HepG2 (cell line): ENCODE data around the gene ZNF217. TPM values are rescaled to one million over a fixed set of nuclear protein-coding genes. Genes with fewer than 3 reads are reported as not detected.

Experiments used
- DMTF1 ChIP-seq: sonication (generic); formaldehyde crosslinking; IDR thresholded peaks from 2 replicates; pipeline ENCODE4 v1.4.0; 2020; ENCODE audit warnings: mild to moderate bottlenecking, missing genetic modification reagents
- FOSL2 ChIP-seq: sonication (generic); formaldehyde crosslinking; IDR thresholded peaks from 2 replicates; pipeline ENCODE4 v1.4.0; 2020; ENCODE audit warnings: missing genetic modification reagents
- FOXO1 ChIP-seq: sonication (generic); formaldehyde crosslinking; IDR thresholded peaks from 2 replicates; pipeline ENCODE4 v1.4.0; 2020; ENCODE audit warnings: missing genetic modification reagents
- GLI4 ChIP-seq: sonication (generic); formaldehyde crosslinking; IDR thresholded peaks from 2 replicates; pipeline ENCODE4 v1.5.1; 2020; ENCODE audit warnings: missing genetic modification reagents, mild to moderate bottlenecking, moderate library complexity, borderline replicate concordance
- KAT2B ChIP-seq: fragments of 150-350 bp; IDR thresholded peaks from 2 replicates; pipeline ENCODE4 v1.6.1; 2014; ENCODE audit warnings: low read depth, low read length, borderline replicate concordance
- KDM1A ChIP-seq: IDR thresholded peaks from 2 replicates; pipeline ENCODE4 v1.6.1; 2016; ENCODE audit warnings: missing compliant biosample characterization
- NAIF1 ChIP-seq: sonication (generic); formaldehyde crosslinking; IDR thresholded peaks from 2 replicates; pipeline ENCODE4 v1.5.0; 2020; ENCODE audit warnings: mild to moderate bottlenecking, missing genetic modification reagents, borderline replicate concordance
- NFYC ChIP-seq: IDR thresholded peaks from 2 replicates; pipeline ENCODE4 v1.6.1; 2016; ENCODE audit warnings: missing genetic modification reagents, missing compliant biosample characterization
- TCF12 ChIP-seq, 2 experiments: fragments of 450-650 bp in 1 of 2; sonication (generic) in 1 of 2; formaldehyde crosslinking in 1 of 2; IDR thresholded peaks; 2 replicates each; pipeline versions ENCODE4 v1.6.1 to v1.8.0; 2017 to 2022; ENCODE audit warnings: antibody characterized with exemption in 1 of 2, mild to moderate bottlenecking in 1 of 2, missing genetic modification reagents in 1 of 2, moderate library complexity in 1 of 2
- TFDP2 ChIP-seq: sonication (generic); formaldehyde crosslinking; IDR thresholded peaks from 2 replicates; pipeline ENCODE4 v1.4.0; 2020; ENCODE audit warnings: missing genetic modification reagents
- ZBTB25 ChIP-seq: IDR thresholded peaks from 2 replicates; pipeline ENCODE4 v1.6.1; 2018; ENCODE audit warnings: missing genetic modification reagents
- ZNF318 ChIP-seq: sonication (generic); formaldehyde crosslinking; IDR thresholded peaks from 2 replicates; pipeline ENCODE4 v1.4.0; 2020; ENCODE audit warnings: mild to moderate bottlenecking, missing genetic modification reagents
- ZNF589 ChIP-seq: sonication (generic); formaldehyde crosslinking; conservative IDR thresholded peaks from 2 replicates; pipeline ENCODE4 v1.8.0; 2022; ENCODE audit warnings: mild to moderate bottlenecking, moderate library complexity, missing genetic modification reagents
- ZNF746 ChIP-seq: sonication (generic); formaldehyde crosslinking; IDR thresholded peaks from 2 replicates; pipeline ENCODE4 v1.8.0; 2022; ENCODE audit warnings: mild to moderate bottlenecking, missing genetic modification reagents
- ZNF773 ChIP-seq: sonication (generic); formaldehyde crosslinking; IDR thresholded peaks from 2 replicates; pipeline ENCODE4 v1.4.0; 2020; ENCODE audit warnings: missing genetic modification reagents, borderline replicate concordance
- polyA plus RNA-seq, 8 experiments: library from polyadenylated mRNA; depleted of rRNA in 3 of 8; stranded (reverse) in 7 of 8; unstranded in 1 of 8; fragments of >200 nt; fragmentation: Illumina TruSeq in 4 of 8; extraction: Trizol in 4 of 8; gene quantifications; 2 replicates each; pipeline versions ENCODE4 v1.2.1 to v1.2.3, GENCODE V29; 2011 to 2016; ENCODE audit warnings: low read depth in 4 of 8, missing spikeins in 1 of 8, mixed read lengths in 1 of 8; ENCODE audit not compliant: insufficient read depth in 1 of 8
- total RNA-seq, 5 experiments: library from RNA; depleted of rRNA; stranded (reverse); fragments of >200 nt; fragmentation: Illumina TruSeq; extraction: Trizol; gene quantifications; 2 replicates each; pipeline ENCODE4 v1.2.3, GENCODE V29; 2016; ENCODE audit warnings: low read depth in 1 of 5

The ZNF217 gene
- total and polyA plus RNA-seq, 2 of the 13 experiments (the other 11 are each of a cell fraction or from before 2014, with no cell fraction given): 22.3 to 29.8 TPM

GRCh38 chr20:53594068-53595017 is 704 bp upstream of the ZNF217 start (continued):
- TF ChIP-seq ZNF318 (CRISPR knock-in tag) (no peak), FOXO1 (CRISPR knock-in tag) (peak; percentile 73), TFDP2 (CRISPR knock-in tag) (peak; percentile 55; the same call in 1 of the 2 replicates), KDM1A (CRISPR knock-in tag) (no peak), ZNF773 (CRISPR knock-in tag) (no peak), NFYC (CRISPR knock-in tag) (no peak), GLI4 (CRISPR knock-in tag) (no peak), TCF12 (IDR thresholded peaks at IDR 0.05) (no peak), TCF12 (CRISPR knock-in tag; IDR thresholded peaks at IDR 0.05) (peak; percentile 52; the same call in 1 of the 2 replicates), ZNF746 (CRISPR knock-in tag) (peak; percentile 77), KAT2B (no peak), ZBTB25 (CRISPR knock-in tag) (0 out of 2 replicates have a peak, but pooled peaks have one; percentile 53), ZNF589 (CRISPR knock-in tag) (0 out of 2 replicates have a peak, but pooled peaks have one; percentile 58), FOSL2 (CRISPR knock-in tag) (peak; percentile 47), DMTF1 (no peak), NAIF1 (CRISPR knock-in tag) (no peak)
